NB4 (cell line): ENCODE measurements around the gene GRIN3B.

Source experiments
- DNase-seq: peaks from one replicate; pipeline ENCODE4 v3.0.0; 2010; ENCODE audit warnings: low read depth
- H3K4me3 ChIP-seq: one replicate; pipeline ENCODE4 v1.5.1; 2011; ENCODE audit warnings: mild to moderate bottlenecking, low read depth, low read length, moderate library complexity
- MYC ChIP-seq: IDR thresholded peaks from 2 replicates; pipeline ENCODE4 v1.6.1; 2011; ENCODE audit warnings: low read depth, low read length
- POLR2A ChIP-seq: IDR thresholded peaks from 2 replicates; pipeline ENCODE4 v1.6.1; 2011; ENCODE audit warnings: mild to moderate bottlenecking; ENCODE audit not compliant: insufficient read length; ENCODE audit errors: extremely low read depth
- TF ChIP-seq, protein P1 (sequence below): IDR thresholded peaks from 2 replicates; pipeline ENCODE4 v1.6.1; 2011; ENCODE audit warnings: low read depth, low read length
- TF ChIP-seq, protein P2 (sequence below): IDR thresholded peaks from one replicate; pipeline ENCODE4 v1.5.1; 2012; ENCODE audit warnings: low read depth, low read length

GRIN3B gene

DNA sequence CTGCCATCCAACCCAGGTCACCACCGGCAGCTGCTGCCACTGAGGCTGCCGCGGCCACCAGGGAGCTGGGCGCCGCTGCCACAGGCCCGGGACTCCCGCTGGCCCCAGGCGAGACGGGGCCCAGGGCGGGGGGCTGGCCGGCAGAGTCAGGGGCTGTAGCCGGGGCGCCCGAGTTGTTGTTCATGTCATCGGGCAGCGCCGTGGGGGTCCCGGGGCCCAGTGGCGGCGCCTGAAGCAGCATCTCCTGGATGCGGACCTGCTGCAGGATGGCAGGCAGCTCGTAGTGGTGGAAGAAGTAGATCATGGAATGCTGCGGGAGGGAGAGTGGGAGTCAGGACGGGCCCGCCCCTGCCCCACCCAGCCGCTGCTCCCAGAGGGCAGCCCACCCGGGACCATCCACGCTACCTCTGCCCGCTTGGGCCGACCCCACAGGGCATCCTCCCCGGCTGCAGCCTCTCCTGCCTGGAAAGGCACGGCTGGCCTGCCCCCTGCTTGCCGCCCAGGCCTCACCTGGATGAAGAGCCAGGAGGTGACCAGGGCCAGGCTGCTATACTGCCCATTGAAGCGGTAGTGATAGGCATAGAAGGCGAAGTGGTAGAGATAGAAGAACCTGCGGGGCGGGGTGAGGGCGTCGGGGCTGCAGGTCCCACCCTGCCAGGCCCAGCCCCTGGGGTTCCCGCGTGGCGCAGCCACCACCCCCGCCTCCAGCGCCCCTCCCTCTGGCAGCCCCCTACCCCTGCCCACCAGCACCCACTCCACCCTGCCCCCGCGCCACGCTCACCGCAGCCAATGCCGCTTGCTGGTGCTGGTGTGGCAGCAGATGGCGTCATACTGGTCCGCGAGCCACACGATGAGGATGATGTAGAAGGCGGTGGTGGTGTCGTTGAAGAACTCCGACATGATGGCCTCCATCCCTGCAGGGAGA, 10.6 kb downstream of the GRIN3B start:
- no peak for TF ChIP-seq MYC
- no peak for TF ChIP-seq POLR2A
- TF ChIP-seq, protein P1, sequence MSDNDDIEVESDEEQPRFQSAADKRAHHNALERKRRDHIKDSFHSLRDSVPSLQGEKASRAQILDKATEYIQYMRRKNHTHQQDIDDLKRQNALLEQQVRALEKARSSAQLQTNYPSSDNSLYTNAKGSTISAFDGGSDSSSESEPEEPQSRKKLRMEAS = no peak
- TF ChIP-seq, protein P2, sequence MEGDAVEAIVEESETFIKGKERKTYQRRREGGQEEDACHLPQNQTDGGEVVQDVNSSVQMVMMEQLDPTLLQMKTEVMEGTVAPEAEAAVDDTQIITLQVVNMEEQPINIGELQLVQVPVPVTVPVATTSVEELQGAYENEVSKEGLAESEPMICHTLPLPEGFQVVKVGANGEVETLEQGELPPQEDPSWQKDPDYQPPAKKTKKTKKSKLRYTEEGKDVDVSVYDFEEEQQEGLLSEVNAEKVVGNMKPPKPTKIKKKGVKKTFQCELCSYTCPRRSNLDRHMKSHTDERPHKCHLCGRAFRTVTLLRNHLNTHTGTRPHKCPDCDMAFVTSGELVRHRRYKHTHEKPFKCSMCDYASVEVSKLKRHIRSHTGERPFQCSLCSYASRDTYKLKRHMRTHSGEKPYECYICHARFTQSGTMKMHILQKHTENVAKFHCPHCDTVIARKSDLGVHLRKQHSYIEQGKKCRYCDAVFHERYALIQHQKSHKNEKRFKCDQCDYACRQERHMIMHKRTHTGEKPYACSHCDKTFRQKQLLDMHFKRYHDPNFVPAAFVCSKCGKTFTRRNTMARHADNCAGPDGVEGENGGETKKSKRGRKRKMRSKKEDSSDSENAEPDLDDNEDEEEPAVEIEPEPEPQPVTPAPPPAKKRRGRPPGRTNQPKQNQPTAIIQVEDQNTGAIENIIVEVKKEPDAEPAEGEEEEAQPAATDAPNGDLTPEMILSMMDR = no peak
- H3K4me3 ChIP-seq = no peak overlapping the region
- no peak for DNase-seq

DNA sequence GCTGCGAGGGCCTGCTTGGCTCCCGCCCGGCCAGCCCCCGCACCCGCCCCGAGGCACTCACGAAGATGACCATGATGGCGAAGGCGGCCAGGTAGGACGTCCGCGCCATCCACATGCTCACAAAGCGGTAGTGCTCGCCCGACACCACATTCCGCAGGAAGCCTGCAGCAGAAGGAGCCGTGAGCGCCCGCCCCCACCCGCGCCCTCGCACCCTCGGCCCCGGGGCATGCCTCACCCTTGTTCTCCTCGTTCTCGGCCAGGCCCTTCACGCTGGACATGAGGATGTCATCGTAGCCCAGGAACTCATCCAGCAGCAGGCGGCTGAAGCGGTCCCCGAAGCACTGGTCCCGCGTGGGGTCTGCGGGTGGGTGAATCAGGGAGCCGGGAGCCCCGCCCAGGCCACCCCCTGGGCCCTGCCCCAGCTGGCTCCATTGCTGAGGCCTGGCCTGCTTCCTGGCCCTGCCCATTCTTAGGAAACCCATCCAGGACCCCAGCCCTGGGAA, 11.7 kb downstream of the GRIN3B start:
- no peak for DNase-seq
- no peak overlapping the region for H3K4me3 ChIP-seq
- TF ChIP-seq, protein P2 = no peak
- TF ChIP-seq MYC (no peak), POLR2A (no peak)
- TF ChIP-seq, protein P1 = no peak

DNA sequence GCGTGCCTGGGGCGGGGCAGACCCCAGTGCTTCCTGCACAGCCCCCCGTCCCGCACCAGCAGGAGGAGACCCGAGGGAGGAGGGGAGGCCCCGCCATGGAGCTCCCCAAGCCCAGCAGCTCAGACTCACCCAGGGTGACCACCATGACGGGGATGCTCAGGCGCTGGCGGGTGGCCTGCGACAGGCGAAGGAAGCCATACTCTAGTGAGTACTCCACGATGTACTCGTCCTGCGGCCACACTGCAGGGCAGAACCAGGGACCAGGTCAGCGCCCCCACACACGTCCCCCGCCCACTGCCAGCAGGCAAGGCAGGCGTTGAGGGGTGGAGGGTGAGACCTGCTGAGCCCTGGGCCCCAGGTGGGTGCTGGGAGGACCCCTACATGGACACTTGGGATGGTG, 12.1 kb downstream of the GRIN3B start:
- TF ChIP-seq POLR2A (no peak), MYC (no peak)
- TF ChIP-seq, protein P2 = no peak
- TF ChIP-seq, protein P1 = no peak

DNA sequence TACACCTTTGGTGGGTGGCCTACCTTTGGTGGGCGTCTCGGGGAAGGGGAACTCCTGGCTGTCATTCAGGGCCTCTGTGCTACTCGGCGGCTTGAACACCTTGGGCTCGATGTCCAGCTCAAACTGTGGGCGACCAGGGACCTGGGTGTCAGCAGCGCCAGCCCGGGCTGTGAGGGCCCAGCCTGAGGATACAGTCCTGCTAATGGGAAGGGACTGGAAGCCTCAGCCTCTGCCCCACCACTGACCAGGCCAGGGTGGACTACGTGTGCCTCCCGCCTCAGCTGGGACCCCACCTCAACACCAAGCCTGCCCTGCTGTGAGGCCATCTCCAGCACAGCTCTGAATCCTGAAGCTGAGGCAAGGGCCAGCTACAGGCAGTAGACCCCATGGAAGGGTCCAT, 13.0 kb downstream of the GRIN3B start:
- no peak for DNase-seq
- no peak overlapping the region for H3K4me3 ChIP-seq
- TF ChIP-seq MYC = no peak
- no peak for TF ChIP-seq POLR2A
- TF ChIP-seq, protein P2 = no peak
- TF ChIP-seq, protein P1 = no peak

More for the DNA sequence above, 12.1 kb downstream of the GRIN3B start:
- no peak for DNase-seq
- no peak overlapping the region for H3K4me3 ChIP-seq

DNA sequence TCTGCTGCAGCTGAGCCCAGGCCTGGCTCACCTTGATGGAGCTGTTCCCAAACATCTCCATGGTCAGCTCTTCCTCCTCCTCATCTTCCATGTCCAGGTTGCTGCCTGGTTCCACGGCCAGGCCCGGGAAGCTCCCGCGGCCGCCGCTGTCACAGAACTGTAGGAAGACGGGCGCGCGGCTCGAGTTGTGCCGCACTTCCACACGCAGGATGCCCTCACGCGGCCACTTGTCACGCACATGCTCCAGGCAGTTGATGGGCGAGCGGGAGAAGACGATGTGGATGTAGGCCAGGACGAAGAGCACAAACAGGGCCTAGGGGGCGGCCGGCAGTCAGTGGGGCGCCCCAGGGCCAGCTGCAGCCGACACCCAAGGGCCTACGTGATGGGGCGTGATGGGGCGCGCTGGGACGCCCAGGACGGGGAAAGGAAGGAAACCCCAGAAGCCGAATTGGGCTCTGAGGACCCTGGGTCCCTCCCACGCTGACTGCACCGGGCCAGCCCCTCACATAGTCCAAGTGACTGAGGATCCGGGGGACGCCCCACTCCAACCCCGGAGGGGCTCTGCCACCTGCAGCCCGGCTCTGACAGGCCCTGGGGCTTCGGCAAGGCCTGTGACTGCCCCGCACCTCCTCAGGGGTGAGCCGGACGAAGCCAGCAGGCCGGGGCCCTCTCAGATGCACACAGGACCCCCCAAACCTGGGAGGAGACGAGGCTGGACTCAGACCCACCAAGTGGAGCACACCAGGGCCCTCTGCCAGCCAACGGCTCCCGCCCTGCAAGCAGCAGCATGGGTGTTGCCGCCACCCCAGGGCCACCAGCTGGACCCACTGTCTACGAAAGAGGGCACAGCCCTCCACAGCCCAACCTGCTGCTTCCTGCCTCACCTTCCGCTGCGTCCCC, 14.2 kb downstream of the GRIN3B start:
- no peak overlapping the region for H3K4me3 ChIP-seq
- no peak for TF ChIP-seq POLR2A
- TF ChIP-seq MYC = no peak
- TF ChIP-seq, protein P1 = no peak
- TF ChIP-seq, protein P2 = no peak
- no peak for DNase-seq
